Measurements from ENCODE around the gene JAZF1.

JAZF1 gene

DNA sequence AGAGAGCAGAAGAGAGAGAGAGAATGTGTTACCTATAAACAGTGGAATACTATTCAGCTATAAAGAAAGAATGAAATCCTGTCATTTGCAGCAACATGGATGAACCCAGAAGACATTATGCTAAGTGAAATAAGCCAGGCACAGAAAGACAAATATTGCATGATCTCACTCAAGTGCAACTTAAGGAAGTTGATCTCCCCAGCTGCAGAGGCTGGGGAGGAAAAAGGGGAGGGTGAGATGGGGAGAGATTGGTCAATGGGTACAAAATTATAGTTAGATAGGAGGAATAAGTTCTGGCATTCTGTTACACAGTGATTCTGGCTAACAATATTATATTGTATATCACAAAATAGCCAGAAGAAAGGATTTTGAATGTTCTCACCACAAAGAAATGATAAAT, 11.2 kb upstream of the JAZF1 start:
- DNase-seq (ENCODE audit: low spot score): no peak

DNA sequence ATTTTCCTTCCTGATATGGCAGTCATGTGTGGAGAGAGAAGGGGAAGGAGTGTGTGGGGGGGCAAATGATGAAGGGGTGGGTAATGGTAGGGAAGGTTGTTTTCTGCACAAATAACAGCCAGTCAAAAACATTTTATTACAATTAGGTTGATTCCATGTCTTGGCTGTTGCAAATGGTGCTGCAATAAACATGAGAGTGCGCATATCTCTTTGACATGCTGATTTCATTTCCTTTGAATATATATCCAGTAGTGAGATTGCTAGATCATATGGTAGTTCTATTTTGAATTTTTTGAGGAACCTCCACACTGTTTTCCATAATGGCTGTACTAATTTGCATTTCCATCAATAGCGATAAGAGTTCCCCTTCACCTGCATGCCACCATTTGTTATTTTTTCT, 10.6 kb upstream of the JAZF1 start:
- DNase-seq (ENCODE audit: low spot score): no peak

DNA sequence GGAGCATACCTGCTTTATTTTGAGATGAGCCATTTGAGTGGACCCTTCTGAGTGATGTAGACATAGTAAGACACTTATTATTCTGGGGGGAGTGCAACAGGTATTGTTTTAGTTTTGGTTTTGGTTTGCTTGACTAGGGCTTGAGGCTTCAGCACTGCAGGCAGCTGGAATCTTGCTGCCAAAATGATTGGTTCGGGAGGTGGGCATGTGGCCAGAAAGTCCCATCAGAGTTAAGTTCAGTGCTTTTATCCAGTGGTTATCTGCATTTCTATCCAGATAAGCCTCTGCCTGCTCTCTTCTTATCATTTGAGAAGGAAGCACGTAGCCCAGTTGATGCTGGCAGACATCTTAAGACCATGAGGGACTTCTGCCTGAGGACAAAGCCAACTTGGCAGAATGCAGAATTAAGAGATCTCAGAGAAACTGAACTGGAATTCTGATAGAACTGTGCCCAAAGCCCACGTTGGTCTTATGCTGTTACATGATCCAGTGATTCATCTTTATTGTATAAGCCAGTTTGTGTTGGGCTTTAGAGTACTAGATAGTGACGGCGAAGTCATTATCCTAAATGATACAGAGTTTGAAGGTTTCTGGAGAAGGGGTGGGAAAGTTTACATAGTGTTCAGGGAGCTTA, 9.6 kb upstream of the JAZF1 start:
- DNase-seq (ENCODE audit: low spot score): no peak

DNA sequence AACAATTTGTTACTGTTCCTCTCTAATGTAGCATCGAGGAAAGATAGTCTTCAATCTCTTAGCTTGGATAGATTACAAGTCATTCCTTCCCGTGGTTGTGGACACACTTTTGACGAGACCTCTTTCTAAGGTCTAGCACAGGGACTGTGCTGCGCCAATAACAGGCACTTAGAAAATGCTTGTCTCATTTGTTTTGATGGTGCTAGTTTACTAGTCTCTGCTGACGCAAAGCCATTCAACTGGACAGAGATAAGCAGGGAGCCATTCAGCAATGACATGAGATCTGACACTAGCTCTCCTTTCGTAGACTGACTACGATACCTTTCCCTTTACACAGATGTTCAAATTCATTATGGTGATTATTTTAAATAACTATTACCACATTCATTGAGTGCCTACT, 6.4 kb upstream of the JAZF1 start:
- DNase-seq (ENCODE audit: low spot score): no peak

- DNase-seq (ENCODE audit: low spot score): no peak
Measured at GRCh38 chr7:28183627-28184026, 3.0 kb upstream of the JAZF1 start.

- DNase-seq (ENCODE audit: low spot score): no peak
Measured at GRCh38 chr7:28182071-28182471, 1.5 kb upstream of the JAZF1 start.

DNA sequence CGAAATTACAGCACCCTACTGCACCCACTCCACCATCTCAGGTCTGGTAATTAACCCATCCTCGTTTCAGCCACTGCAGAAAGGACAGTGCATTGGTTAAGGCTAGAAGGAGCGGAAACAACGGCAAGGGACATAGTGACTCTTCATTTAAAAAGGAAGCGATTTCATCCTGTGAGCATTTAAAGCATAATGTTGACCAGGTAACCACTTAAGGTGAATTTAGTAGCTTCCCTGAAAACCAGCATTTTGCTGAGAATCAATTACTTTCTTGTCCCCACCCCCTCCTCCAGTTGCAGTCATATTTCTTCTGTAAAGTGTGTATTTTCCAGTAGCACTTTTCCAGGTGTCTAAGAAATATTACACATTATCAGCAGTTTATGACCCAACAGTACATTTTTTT, 821 bp upstream of the JAZF1 start:
- DNase-seq (ENCODE audit: low spot score): no peak

DNA sequence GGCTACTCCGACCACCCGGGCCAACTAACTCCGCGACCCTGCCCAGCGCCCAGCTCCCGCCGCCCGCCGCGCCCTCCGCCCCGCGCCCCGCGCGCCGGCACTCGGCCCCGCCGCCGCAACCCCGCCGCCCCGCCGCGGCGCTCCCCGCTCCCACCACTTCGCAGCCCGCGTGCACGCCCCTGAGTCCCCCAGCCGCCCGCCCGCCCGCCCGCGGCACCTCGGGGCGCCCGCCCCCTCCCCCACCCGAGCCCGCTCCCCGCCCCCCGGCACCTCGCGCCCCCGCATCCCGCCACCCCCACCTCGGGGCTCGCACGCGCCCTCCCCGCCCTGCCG, 598 bp downstream of the JAZF1 start:
- no peak for DNase-seq (ENCODE audit: low spot score)

GRCh38 chr7:28179120-28180030, 1.2 kb downstream of the JAZF1 start:
- DNase-seq (ENCODE audit: low spot score): peak; percentile 71

DNA sequence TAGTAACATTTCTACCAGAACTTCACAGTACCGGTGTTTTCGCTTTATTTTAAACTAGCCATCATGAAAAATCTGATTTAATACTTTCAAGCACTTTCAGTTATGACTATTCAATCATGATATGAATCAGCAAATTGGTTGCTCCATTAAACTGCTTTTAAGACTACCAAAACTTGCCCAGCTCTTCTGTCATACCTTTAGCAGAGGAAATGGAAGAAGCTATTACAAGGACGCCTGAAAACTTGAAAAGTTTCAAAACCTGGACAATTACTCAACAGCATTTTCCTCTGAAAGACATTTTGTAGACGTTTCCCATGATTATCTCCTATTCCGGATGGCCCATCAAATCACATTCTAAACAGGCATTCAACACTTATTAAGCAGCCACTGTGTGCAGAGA, 2.0 kb downstream of the JAZF1 start:
- DNase-seq (ENCODE audit: low spot score): no peak

GRCh38 chr7:28177836-28178235, 2.8 kb downstream of the JAZF1 start:
- DNase-seq (ENCODE audit: low spot score): no peak

DNA sequence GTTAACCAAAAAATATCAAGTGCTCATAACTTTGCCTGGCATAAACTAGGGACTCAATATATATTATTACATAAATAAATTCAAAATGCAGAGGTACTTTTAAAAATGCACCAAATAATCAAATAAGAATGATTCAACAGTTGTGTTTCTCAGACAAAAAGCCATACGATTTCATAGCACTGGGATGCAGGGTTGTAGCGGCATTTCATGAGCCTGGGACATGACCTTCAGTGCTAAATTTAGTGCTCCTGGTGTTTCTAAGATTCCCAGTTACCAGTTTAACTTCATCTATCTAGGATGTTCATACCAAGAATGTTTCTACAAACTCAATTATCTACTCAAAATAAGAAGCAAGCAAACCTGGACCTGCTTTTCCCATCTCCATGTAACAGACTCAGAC, 4.0 kb downstream of the JAZF1 start:
- DNase-seq (ENCODE audit: low spot score): no peak

GRCh38 chr7:28176174-28176573, 4.4 kb downstream of the JAZF1 start:
- no peak for DNase-seq (ENCODE audit: low spot score)

DNA sequence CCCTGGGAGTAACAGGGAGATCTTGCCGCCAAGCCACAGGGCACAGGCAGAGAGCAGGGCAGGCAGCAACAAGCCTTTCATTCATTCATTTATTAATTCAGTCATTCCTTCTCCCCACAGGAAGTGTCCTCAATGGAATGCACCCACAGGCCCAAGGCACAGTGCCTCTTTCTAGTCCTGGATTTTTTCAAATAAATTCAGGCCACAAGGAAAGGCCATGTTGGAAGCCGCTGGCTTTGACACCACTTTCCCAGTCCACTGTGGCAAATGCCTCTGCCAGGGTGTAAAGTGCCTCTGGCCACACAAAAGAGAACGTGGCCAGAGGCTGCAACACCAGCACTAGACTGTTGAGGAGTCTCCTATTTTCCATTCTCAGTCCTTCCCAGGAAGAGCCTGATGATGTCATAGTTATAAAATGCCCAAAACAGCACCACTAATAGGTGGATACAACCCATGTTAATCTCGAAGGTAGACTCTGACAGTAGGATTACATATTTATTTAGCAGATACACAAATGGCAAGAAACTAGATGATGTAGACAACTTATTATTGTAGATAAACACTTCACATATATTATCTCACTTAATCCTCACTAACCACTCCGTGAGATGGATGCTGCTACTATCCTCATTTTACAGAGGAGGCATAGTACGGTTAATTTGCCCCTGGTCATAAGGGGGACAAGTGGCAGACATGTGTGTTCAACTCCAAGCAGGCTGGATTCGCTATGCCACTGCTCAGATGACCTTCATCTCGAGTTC, 5.5 kb downstream of the JAZF1 start:
- no peak for DNase-seq (ENCODE audit: low spot score)

DNA sequence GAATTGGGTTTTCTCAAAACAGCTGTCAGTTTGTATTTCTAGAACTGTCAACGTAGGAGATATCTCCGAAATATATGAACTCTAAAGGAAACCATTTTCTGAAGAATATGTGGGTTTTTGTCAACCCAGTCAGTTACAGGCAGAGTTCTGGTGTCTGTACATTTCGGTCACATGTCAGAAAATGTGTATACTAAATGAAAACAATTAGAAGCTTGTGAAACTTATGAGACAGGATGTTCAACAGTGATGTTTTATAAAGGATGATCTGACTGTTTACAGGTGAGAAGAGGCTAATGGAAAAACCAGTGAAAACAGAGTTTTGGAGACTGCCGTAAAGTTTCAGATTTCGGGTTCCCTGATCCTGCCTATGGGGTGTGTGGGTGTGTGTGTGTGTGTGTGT, 6.2 kb downstream of the JAZF1 start:
- no peak for DNase-seq (ENCODE audit: low spot score)

- no peak for DNase-seq (ENCODE audit: low spot score)
Measured at GRCh38 chr7:28173531-28173930, 7.1 kb downstream of the JAZF1 start.

DNA sequence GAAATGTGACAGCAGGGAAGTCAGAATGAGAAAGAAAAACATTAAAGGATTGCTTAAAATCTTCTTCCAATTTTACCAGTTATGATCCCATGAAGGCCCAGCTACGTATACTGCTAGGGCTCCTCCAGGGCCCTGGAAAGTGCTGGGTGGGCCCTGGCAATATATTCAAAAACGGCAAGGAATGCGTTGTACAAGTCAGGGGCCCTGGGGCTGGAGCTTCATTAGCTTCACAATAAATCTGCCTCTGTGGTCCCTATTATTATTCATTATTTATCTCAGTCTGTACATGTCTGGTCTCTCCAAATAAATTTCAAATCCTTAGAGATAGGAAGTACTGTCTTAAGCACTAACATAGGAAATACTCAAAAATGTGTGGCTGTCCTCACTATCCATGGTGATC, 7.6 kb downstream of the JAZF1 start:
- DNase-seq (ENCODE audit: low spot score): no peak

DNA sequence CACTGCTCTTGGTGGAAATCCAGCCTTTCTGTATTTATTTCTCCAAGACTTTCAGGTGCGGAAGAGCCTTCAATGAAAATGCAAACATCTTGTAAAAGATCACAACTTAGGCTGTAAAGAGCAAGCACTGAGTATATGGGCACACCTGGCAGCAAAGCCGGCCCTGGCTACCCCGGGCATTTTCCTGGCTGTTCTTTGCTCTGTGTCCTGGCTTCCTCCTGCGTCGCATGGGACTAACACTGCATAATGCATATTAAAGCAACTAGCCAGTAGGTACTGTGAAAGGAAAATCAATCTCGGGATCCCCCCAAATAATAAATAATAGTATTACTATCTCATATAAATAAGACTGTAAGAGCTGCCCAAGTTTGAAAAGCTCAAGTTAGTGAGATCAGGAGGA, 9.9 kb downstream of the JAZF1 start:
- DNase-seq (ENCODE audit: low spot score): no peak

GRCh38 chr7:28169230-28169629, 11.4 kb downstream of the JAZF1 start:
- peak; percentile 42 for DNase-seq (ENCODE audit: low spot score)

DNA sequence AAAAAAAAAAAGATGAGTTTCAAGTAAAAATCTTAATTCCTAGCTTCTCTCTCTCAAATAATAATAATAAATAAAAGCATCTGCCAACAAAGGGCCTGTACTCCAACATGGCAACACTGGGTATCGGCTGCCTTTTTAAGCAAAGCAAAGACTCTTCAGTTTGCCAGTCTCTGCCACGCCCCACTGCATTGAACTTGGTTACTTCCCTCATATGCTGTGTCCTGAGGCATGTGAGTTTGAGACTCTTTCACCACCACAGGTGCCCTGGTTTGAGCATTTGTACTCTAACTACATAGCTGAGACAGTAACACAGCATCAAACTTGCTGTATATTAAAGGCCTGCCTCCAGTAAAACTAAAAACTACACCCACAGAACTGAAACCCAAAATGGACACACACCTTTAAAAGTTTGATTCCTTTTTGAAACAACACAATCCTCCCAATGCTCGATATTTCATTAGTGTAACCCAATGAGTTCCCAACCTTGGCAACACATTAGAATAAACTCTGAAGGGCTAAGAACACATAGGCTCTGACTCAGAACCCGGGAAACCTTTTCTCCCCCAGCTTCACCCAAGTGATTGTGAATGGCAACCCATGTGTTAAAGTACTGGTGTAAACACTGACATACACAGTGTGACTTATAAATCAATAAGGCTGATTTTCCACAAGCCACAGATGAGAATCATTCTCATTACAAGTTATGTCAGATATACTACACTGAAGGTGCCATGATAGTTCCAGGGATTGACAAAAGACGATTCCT, 12.0 kb downstream of the JAZF1 start:
- DNase-seq (ENCODE audit: low spot score): no peak

DNA sequence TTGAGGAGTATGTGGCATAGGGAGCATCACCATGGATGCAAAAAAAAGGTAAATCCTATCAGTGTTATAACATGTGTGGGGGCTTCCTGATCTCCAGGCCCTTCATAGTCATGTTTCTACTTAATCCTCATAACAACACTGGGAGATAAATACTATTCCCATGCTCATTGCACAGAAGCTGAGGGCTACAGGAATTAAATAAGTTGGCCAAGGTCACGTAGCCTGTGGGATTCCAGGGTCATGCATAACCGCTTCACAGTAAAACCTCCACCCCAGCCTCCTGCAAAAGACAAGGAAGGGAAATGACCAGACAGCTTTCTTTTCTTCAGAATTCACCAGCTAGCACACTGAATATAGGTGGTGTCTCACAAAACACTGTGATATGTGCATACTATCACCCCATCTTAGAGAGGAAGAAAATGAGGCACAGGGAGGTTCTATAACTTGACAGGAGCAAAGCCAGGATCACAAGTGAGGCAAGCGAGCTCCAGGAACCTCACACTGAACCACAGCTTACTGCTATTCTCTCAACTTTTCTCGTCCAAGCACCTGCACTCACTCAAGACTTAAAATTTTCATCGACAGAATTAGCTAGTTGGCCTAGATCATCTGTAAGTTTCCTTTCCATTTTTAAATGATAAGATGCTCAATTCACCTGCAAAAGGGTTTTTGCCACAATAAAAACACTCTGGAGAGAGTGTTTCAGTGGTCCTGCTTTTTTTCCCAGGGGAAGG, 13.4 kb downstream of the JAZF1 start:
- peak; percentile 27 for DNase-seq (ENCODE audit: low spot score)

Data from kidney tubule cell (primary cell).